Stimulated activated CD4-positive, alpha-beta T cell treated with anti-CD3 and anti-CD28 coated beads, Interleukin-2, amount 100 ng/mL, for 48 hours (primary cell): Measurements from ENCODE around the gene CXCL8.

ENCODE experiments used
- DNase-seq, 2 donors: peaks; one replicate each; pipeline ENCODE4 v3.0.0-alpha.2; 2020

The CXCL8 gene

GRCh38 chr4:73718375-73719373, 21.7 kb upstream of the CXCL8 start:
- DNase-seq: no peak

DNA sequence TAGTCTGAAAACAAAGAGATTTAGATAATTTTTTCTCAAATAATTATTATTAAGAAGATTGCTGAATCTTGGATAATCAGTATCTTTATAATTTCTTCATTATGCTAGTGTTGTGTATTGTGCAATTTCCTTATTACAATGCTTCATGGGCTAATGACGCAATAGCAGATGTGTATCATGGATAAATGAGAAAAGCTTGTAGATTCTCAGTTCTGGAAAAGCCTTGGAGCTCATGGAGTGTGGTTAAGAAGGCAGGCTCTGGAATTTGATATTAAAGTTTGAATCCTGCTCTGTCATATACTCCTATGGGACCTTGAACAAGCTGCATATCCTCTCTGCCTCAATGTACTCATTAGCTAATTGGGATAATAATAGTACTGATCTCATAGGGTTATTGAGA, 18.9 kb upstream of the CXCL8 start:
- DNase-seq: no peak

- no peak for DNase-seq
Measured at GRCh38 chr4:73721909-73722308, 18.5 kb upstream of the CXCL8 start.

DNA sequence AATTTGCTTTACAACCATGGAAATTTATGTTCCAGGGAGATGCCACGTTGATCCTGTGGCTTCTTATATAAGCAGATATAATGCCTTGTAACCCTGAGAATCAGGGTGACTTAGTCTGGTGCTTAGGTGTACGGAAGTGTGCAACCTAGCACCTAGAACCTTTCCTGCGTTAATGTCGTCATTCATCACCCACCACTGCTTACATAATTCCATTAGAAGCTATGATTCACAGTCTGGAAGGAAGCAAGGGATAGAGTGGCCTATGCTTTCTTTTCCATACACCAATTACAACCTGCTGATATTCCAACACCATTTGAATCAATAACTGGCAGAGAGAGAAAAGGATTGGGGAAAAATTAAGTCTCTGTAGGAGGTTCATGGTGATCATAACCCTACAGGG, 17.3 kb upstream of the CXCL8 start:
- no peak for DNase-seq

DNA sequence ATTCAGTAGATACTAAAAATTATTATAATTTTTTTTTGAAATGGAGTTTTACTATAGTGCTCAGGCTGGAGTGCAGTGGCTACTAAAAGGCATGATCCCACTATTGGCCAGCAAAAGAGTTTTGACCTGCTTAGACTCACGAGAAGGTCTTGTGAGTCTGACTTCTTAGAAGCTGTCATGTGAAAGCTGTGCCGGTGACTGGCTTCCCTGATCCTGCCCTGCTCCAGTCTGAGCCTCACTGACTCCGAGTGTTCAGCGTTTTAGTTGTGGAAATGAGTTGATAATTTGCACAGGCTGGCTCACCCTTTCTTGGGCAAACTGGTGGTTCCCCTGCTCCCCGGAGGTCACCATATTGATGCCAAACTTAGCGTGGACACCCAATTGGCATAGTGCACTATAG, 16.4 kb upstream of the CXCL8 start:
- no peak for DNase-seq

- DNase-seq: no peak
Measured at GRCh38 chr4:73725510-73725909, 14.9 kb upstream of the CXCL8 start.

DNA sequence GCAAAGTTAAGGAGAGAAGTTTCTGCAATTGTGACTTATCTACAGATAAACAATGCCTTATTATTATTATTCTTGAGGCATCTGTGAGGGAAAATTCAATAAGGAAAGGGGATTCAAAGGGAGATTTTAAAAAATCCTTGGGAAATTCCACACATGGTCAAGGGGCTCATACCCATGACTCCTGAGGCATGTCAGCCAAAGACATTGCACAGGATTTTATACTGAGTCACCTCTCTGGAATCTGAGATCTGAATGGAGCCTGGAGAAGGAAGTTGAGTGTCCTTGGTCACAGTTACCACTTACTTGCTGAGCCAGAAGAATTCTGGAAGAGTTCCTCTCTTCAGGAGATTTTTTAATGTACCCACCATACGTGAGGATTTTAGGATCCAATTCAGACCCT, 14.4 kb upstream of the CXCL8 start:
- no peak for DNase-seq

DNA sequence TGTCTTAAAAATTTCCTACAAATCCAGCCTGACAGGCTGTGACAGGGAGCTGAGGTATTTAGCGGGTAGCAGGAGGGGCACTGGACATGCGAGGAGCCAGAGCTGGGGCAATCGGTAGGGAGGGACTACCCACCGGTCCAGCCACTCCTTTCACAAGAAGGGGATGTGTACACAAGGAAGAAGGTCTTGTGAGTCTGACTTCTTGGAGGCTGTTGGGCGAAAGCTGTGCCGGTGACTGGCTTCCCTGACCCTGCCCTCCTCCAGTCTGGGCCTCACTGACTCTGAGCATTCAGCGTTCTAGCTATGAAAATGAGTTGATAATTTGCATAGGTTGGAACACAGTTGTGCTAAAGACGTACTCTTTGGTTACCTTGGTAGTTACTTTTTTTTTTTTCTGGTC, 12.7 kb upstream of the CXCL8 start:
- DNase-seq: no peak

DNA sequence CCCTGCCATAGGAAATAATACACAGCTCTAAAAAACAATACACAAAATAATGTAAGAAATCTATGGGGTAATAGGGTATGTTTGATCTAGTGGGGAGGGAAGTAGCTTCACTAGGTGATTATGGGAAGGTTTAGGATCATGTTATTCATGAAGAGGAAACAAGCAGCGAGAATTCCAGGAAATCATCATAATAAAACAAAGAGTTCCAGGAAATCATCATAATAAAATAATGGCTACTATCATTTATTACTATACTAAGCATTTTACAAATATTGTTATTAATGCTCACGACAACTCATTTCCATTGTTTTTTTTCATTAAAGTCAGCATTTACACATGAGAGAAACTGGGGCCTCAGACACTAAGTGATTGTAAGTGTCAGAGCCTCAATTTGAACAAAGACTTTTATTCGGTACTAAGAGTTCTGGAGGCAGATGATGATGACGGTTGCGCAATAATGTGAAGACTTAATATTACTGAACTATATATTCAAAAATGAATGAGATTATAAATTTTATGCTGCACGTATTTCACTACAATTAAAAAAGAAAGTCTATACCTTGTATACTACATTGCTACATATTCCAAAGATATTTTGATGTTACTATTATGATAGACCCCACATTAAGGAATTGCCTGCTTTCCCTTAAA, 12.2 kb upstream of the CXCL8 start:
- DNase-seq: no peak

DNA sequence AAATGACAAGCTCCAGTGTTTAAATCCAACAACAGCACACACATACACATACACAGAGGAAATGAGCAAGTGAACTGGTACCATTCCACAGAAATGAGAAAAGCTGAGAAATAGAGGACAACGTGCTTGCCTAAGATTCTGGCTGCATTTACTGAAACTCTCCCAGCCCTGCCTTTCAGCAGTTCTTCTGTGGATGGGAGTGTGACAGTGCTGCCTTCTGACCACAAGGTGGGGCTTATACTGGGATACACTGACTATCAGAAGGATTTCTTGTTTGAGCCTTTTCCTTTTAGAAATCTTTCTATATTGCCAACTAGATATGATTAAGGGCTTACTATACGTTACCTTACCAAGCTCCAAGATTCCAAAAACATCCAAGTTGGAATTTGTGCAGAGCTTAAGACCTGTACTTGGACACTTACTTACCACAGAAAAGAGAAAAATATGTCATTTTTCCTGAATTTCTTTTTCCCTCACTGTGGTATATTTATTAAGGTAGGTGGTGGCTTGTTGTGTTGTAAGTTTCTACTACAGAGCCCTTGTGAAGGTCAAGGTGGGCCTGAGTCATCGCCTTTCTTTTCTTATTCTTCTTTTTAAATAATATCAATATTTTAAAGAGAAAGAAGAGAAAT, 10.7 kb upstream of the CXCL8 start:
- DNase-seq: no peak

DNA sequence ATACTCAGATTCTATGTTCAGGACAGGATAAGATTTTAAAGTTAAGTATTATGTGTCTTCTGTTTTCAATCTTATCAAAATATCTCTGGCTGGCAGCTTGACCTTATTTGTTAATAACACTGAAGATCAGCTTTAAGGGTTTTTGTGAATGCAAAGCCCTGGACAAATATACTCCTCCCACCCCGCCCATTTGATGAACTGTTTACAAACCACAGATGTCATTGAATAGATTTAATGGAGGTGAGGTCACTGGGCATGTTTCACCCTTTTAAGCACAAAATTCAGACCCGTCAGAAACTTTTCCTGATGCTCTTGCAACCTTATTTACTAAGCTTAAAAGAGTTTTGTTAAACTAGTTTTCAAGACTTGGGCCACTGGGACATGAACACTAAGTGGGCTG, 10.1 kb upstream of the CXCL8 start:
- DNase-seq: no peak

GRCh38 chr4:73730867-73731266, 9.5 kb upstream of the CXCL8 start:
- no peak for DNase-seq

GRCh38 chr4:73731968-73732610, 8.3 kb upstream of the CXCL8 start:
- no peak for DNase-seq

- no peak for DNase-seq
Measured at GRCh38 chr4:73732759-73733431, 7.5 kb upstream of the CXCL8 start.

- no peak for DNase-seq
Measured at GRCh38 chr4:73734530-73735001, 5.8 kb upstream of the CXCL8 start.

- no peak for DNase-seq
Measured at GRCh38 chr4:73735231-73735630, 5.1 kb upstream of the CXCL8 start.

DNA sequence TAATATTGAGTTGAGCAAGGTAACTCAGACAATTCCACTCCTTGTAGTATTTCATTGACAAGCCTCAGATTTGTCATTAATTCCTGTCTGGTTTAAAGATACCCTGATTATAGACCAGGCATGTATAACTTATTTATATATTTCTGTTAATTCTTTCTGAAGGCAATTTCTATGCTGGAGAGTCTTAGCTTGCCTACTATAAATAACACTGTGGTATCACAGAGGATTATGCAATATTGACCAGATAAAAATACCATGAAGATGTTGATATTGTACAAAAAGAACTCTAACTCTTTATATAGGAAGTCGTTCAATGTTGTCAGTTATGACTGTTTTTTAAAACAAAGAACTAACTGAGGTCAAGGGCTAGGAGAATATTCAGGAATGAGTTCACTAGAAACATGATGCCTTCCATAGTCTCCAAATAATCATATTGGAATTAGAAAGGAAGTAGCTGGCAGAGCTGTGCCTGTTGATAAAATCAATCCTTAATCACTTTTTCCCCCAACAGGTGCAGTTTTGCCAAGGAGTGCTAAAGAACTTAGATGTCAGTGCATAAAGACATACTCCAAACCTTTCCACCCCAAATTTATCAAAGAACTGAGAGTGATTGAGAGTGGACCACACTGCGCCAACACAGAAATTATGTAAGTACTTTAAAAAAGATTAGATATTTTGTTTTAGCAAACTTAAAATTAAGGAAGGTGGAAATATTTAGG, 821 bp downstream of the CXCL8 start:
- DNase-seq: no peak

DNA sequence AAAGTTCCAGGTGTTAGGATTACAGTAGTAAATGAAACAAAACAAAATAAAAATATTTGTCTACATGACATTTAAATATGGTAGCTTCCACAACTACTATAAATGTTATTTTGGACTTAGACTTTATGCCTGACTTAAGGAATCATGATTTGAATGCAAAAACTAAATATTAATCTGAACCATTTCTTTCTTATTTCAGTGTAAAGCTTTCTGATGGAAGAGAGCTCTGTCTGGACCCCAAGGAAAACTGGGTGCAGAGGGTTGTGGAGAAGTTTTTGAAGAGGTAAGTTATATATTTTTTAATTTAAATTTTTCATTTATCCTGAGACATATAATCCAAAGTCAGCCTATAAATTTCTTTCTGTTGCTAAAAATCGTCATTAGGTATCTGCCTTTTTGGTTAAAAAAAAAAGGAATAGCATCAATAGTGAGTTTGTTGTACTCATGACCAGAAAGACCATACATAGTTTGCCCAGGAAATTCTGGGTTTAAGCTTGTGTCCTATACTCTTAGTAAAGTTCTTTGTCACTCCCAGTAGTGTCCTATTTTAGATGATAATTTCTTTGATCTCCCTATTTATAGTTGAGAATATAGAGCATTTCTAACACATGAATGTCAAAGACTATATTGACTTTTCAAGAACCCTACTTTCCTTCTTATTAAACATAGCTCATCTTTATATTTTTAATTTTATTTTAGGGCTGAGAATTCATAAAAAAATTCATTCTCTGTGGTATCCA, 1.6 kb downstream of the CXCL8 start:
- DNase-seq: no peak

DNA sequence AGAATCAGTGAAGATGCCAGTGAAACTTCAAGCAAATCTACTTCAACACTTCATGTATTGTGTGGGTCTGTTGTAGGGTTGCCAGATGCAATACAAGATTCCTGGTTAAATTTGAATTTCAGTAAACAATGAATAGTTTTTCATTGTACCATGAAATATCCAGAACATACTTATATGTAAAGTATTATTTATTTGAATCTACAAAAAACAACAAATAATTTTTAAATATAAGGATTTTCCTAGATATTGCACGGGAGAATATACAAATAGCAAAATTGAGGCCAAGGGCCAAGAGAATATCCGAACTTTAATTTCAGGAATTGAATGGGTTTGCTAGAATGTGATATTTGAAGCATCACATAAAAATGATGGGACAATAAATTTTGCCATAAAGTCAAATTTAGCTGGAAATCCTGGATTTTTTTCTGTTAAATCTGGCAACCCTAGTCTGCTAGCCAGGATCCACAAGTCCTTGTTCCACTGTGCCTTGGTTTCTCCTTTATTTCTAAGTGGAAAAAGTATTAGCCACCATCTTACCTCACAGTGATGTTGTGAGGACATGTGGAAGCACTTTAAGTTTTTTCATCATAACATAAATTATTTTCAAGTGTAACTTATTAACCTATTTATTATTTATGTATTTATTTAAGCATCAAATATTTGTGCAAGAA, 2.3 kb downstream of the CXCL8 start:
- DNase-seq: no peak

- DNase-seq: no peak
Measured at GRCh38 chr4:73743281-73743680, 2.9 kb downstream of the CXCL8 start.

- DNase-seq: no peak
Measured at GRCh38 chr4:73743795-73744194, 3.4 kb downstream of the CXCL8 start.
